ENCODE data around the gene TCF12. TPM values are rescaled to one million over a fixed set of nuclear protein-coding genes. Genes with fewer than 3 reads are reported as not detected.

Gene TCF12
- total RNA-seq, 1 experiment from 2014 or later, result 102 TPM

DNA sequence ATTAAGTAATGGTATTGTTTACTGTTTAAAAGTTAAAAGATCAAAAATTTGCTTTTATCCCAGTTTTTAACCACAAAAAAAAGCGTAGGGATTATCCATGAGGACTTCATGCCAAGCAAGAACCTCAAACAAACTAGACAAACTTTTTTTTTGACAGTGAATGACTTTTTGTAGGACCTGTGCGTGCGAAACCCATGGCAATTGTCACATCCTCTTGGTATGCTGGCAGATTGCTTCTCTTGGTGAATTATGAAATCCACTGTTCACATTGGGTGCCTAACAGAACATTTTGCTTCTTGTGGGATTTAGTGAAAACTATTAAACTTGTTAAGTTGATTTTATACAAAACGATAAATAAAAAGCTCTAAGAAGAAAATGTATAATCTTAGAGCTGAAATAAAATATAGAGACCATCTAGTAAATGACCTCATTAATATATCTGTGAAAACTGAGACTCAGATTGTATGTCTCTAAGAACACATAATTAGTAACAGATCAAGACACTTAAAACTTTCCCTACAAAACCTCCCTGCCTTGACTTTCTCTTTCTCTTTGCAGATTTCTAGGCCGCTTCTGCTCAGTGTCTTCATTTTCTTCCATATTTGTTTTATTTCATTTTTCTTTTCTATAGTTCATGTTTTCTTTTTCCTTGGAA is 370.6 kb downstream of the TCF12 start:
- Histone ChIP-seq H3K4me1 (ENCODE audit: control insufficient read depth, insufficient read depth, low read length) (no peaks in the 10 kb centered on the region), H3K27ac (ENCODE audit: low read length) (no peak overlapping the region), H3K9me3 (ENCODE audit: control insufficient read depth, insufficient read depth, low read depth, low read length) (no peaks in the 10 kb centered on the region), H3K36me3 (ENCODE audit: control insufficient read depth, insufficient read depth, low read length) (peaks cover 7% of the 10 kb centered on the region; the same call in 1 of the 2 replicates), H3K4me3 (ENCODE audit: low read depth in 2 of 2, low read length in 2 of 2) (no peak overlapping the region), H3K27me3 (ENCODE audit: control insufficient read depth, insufficient read depth, low read length) (no peaks in the 10 kb centered on the region)
- POLR2A ChIA-PET, result interaction anchor here (0.7 kb wide), 1 partner anchor 15 kb away, joined by 3 read pairs; no protein-coding TSS in a partner anchor
- intact Hi-C loops (cut with micrococcal nuclease; ENCODE audit: unreplicated experiment), result no loop called here
- no peak for ATAC-seq
- DNase-seq (ENCODE audit: low read depth, low spot score), result no peak
- in situ Hi-C loops (cut with HindIII; ENCODE audit: low pct_unique_long_range_greater_than_20kb, low sequenced_read_pairs), result no loop called here
- CTCF ChIA-PET, result interaction anchor here (0.7 kb wide), 1 partner anchor 324 kb away, joined by 3 read pairs; no protein-coding TSS in a partner anchor
- BruUV-seq (replicated peaks), result no TSS peak
- TF ChIP-seq, protein P1, sequence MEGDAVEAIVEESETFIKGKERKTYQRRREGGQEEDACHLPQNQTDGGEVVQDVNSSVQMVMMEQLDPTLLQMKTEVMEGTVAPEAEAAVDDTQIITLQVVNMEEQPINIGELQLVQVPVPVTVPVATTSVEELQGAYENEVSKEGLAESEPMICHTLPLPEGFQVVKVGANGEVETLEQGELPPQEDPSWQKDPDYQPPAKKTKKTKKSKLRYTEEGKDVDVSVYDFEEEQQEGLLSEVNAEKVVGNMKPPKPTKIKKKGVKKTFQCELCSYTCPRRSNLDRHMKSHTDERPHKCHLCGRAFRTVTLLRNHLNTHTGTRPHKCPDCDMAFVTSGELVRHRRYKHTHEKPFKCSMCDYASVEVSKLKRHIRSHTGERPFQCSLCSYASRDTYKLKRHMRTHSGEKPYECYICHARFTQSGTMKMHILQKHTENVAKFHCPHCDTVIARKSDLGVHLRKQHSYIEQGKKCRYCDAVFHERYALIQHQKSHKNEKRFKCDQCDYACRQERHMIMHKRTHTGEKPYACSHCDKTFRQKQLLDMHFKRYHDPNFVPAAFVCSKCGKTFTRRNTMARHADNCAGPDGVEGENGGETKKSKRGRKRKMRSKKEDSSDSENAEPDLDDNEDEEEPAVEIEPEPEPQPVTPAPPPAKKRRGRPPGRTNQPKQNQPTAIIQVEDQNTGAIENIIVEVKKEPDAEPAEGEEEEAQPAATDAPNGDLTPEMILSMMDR (IDR thresholded peaks at IDR 0.05), result no peak
- TF ChIP-seq SIN3A (IDR thresholded peaks at IDR 0.05; ENCODE audit: borderline replicate concordance, insufficient read depth, low read depth, low read length), result no peak
- TF ChIP-seq POLR2AphosphoS5 (IDR thresholded peaks at IDR 0.05; ENCODE audit: low read depth, low read length), result no peak
- TF ChIP-seq, protein P2, sequence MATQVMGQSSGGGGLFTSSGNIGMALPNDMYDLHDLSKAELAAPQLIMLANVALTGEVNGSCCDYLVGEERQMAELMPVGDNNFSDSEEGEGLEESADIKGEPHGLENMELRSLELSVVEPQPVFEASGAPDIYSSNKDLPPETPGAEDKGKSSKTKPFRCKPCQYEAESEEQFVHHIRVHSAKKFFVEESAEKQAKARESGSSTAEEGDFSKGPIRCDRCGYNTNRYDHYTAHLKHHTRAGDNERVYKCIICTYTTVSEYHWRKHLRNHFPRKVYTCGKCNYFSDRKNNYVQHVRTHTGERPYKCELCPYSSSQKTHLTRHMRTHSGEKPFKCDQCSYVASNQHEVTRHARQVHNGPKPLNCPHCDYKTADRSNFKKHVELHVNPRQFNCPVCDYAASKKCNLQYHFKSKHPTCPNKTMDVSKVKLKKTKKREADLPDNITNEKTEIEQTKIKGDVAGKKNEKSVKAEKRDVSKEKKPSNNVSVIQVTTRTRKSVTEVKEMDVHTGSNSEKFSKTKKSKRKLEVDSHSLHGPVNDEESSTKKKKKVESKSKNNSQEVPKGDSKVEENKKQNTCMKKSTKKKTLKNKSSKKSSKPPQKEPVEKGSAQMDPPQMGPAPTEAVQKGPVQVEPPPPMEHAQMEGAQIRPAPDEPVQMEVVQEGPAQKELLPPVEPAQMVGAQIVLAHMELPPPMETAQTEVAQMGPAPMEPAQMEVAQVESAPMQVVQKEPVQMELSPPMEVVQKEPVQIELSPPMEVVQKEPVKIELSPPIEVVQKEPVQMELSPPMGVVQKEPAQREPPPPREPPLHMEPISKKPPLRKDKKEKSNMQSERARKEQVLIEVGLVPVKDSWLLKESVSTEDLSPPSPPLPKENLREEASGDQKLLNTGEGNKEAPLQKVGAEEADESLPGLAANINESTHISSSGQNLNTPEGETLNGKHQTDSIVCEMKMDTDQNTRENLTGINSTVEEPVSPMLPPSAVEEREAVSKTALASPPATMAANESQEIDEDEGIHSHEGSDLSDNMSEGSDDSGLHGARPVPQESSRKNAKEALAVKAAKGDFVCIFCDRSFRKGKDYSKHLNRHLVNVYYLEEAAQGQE (IDR thresholded peaks at IDR 0.05; ENCODE audit: insufficient read depth in 1 of 2, low read depth in 2 of 2, low read length in 1 of 2), result no peak
- no peak for TF ChIP-seq TCF7L2 (IDR thresholded peaks at IDR 0.05; ENCODE audit: low read depth, low read length)

DNA sequence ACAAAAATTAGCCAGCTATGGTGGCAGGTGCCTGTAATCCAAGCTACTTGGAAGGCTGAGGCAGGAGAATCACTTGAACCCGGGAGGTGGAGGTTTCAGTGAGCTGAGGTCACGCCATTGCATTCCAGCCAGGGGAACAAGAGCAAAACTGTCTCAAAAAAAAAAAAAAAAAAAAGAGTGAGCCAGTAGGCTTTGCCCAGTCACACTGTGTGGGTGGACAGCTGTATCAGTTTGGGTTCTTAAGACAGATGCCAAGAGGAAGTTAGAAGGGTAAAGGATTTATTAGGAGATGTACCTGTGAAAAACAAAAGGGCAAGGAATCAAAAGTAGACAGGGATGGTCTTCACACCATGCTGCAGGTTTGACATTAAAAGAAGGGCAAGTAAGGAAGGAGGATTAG is 371.7 kb downstream of the TCF12 start:
- ChIA-PET POLR2A (no interaction called here), CTCF (no interaction called here)
- in situ Hi-C loops (cut with HindIII; ENCODE audit: low pct_unique_long_range_greater_than_20kb, low sequenced_read_pairs) (no loop called here), intact Hi-C loops (cut with micrococcal nuclease; ENCODE audit: unreplicated experiment) (loop anchor here (10.0 kb wide), 1 partner anchor 145 kb away; no protein-coding TSS in a partner anchor)
- DNase-seq (ENCODE audit: low read depth, low spot score) (no peak), ATAC-seq (no peak)
- no TSS peak for BruUV-seq (replicated peaks)
- no peaks in the 10 kb centered on the region for H3K4me1 ChIP-seq (ENCODE audit: control insufficient read depth, insufficient read depth, low read length)
- no peak overlapping the region for H3K27ac ChIP-seq (ENCODE audit: low read length)
- H3K9me3 ChIP-seq (ENCODE audit: control insufficient read depth, insufficient read depth, low read depth, low read length), result no peaks in the 10 kb centered on the region
- TF ChIP-seq, protein P2 (IDR thresholded peaks at IDR 0.05; ENCODE audit: insufficient read depth in 1 of 2, low read depth in 2 of 2, low read length in 1 of 2), result no peak
- TF ChIP-seq TCF7L2 (IDR thresholded peaks at IDR 0.05; ENCODE audit: low read depth, low read length), result no peak
- no peak for TF ChIP-seq POLR2AphosphoS5 (IDR thresholded peaks at IDR 0.05; ENCODE audit: low read depth, low read length)
- no peak for TF ChIP-seq SIN3A (IDR thresholded peaks at IDR 0.05; ENCODE audit: borderline replicate concordance, insufficient read depth, low read depth, low read length)
- TF ChIP-seq, protein P1 (IDR thresholded peaks at IDR 0.05), result no peak
- no peaks in the 10 kb centered on the region for H3K27me3 ChIP-seq (ENCODE audit: control insufficient read depth, insufficient read depth, low read length)
- no peak overlapping the region for H3K4me3 ChIP-seq (ENCODE audit: low read depth in 2 of 2, low read length in 2 of 2)
- H3K36me3 ChIP-seq (ENCODE audit: control insufficient read depth, insufficient read depth, low read length), result peaks cover 7% of the 10 kb centered on the region; the same call in 1 of the 2 replicates
